ENCODE results near the gene CADPS. TPM values are rescaled to one million over a fixed set of nuclear protein-coding genes. Genes with fewer than 3 reads are reported as not detected.

CADPS gene
- total RNA-seq, 2 experiments from 2014 or later: not detected

GRCh38 chr3:62757045-62757444 lies 118.2 kb downstream of the CADPS start:
- ChIA-PET POLR2A (no interaction called here), CTCF (no interaction called here)

- CTCF ChIA-PET: no interaction called here
- POLR2A ChIA-PET: no interaction called here
Observed at GRCh38 chr3:62755285-62755684, 119.9 kb downstream of the CADPS start.

- ChIA-PET POLR2A (no interaction called here), CTCF (no interaction called here)
Observed at GRCh38 chr3:62749657-62750056, 125.6 kb downstream of the CADPS start.

GRCh38 chr3:62749130-62749529 lies 126.1 kb downstream of the CADPS start:
- ChIA-PET CTCF (no interaction called here), POLR2A (no interaction called here)

GRCh38 chr3:62737449-62737848 lies 137.8 kb downstream of the CADPS start:
- ChIA-PET CTCF (no interaction called here), POLR2A (no interaction called here)

- CTCF ChIA-PET: no interaction called here
- POLR2A ChIA-PET: no interaction called here
Observed at GRCh38 chr3:62735510-62735909, 139.7 kb downstream of the CADPS start.

GRCh38 chr3:62732183-62732904 lies 142.9 kb downstream of the CADPS start:
- POLR2A ChIA-PET: no interaction called here

GRCh38 chr3:62727981-62728380 lies 147.2 kb downstream of the CADPS start:
- POLR2A ChIA-PET: no interaction called here
- CTCF ChIA-PET: no interaction called here

More at GRCh38 chr3:62732183-62732904, 142.9 kb downstream of the CADPS start:
- CTCF ChIA-PET: no interaction called here

GRCh38 chr3:62727536-62727935 lies 147.7 kb downstream of the CADPS start:
- ChIA-PET POLR2A (no interaction called here), CTCF (no interaction called here)

- CTCF ChIA-PET: no interaction called here
Observed at GRCh38 chr3:62724503-62724902, 150.7 kb downstream of the CADPS start.

GRCh38 chr3:62723914-62724217 lies 151.3 kb downstream of the CADPS start:
- POLR2A ChIA-PET: no interaction called here
- CTCF ChIA-PET: no interaction called here

More at GRCh38 chr3:62724503-62724902, 150.7 kb downstream of the CADPS start:
- POLR2A ChIA-PET: no interaction called here

- ChIA-PET CTCF (no interaction called here), POLR2A (no interaction called here)
Observed at GRCh38 chr3:62723166-62723913, 151.9 kb downstream of the CADPS start.

- ChIA-PET POLR2A (no interaction called here), CTCF (no interaction called here)
Observed at GRCh38 chr3:62722344-62722743, 152.9 kb downstream of the CADPS start.

GRCh38 chr3:62718515-62719320 lies 156.5 kb downstream of the CADPS start:
- POLR2A ChIA-PET: no interaction called here

GRCh38 chr3:62718011-62718410 lies 157.2 kb downstream of the CADPS start:
- CTCF ChIA-PET: no interaction called here
- POLR2A ChIA-PET: no interaction called here

More at GRCh38 chr3:62718515-62719320, 156.5 kb downstream of the CADPS start:
- CTCF ChIA-PET: no interaction called here

GRCh38 chr3:62712746-62713145 lies 162.5 kb downstream of the CADPS start:
- ChIA-PET POLR2A (no interaction called here), CTCF (no interaction called here)

GRCh38 chr3:62710751-62711150 lies 164.5 kb downstream of the CADPS start:
- POLR2A ChIA-PET: no interaction called here
- CTCF ChIA-PET: no interaction called here

- POLR2A ChIA-PET: no interaction called here
- CTCF ChIA-PET: interaction anchor here (0.5 to 0.9 kb wide), 2 partner anchors 13 to 46 kb away, joined by 3 read pairs; no protein-coding TSS in a partner anchor
Observed at GRCh38 chr3:62708638-62709373, 166.4 kb downstream of the CADPS start.

GRCh38 chr3:62705721-62706120 lies 169.5 kb downstream of the CADPS start:
- ChIA-PET POLR2A (no interaction called here), CTCF (no interaction called here)

- ChIA-PET CTCF (interaction anchor here (0.6 kb wide), 1 partner anchor 652 kb away, joined by 4 read pairs; no protein-coding TSS in a partner anchor), POLR2A (no interaction called here)
Observed at GRCh38 chr3:62703451-62704167, 171.6 kb downstream of the CADPS start.
